GM23338 (cell line): Measurements from ENCODE around the gene TMEM117. TPM values are rescaled to one million over a fixed set of nuclear protein-coding genes. Genes with fewer than 3 reads are reported as not detected.
A peak's percentile ranks its signal among the peaks of the same experiment; 100 is the strongest.

Source experiments
- ATAC-seq: fragments of 200-7000 bp; cut with Tn5 transposase; 3 replicates; pipeline ENCODE4 v1.9.1; 2020
- DNase-seq: peaks from one replicate; pipeline ENCODE4 v3.0.0-alpha.2; 2015; ENCODE audit warnings: low spot score
- H2AFZ ChIP-seq: fragments of 200-600 bp; sonication (generic); 2 replicates; pipeline ENCODE4 v1.8.0; 2016; ENCODE audit warnings: antibody characterized with exemption, mild to moderate bottlenecking, moderate library complexity
- H3F3A ChIP-seq: fragments of 200-600 bp; sonication (generic); replicated peaks from 2 replicates; pipeline ENCODE4 v1.8.0; 2017; ENCODE audit warnings: antibody characterized with exemption, mixed run types, low read depth
- H3K27ac ChIP-seq: fragments of 200-600 bp; sonication (generic); 2 replicates; pipeline ENCODE4 v1.6.1; 2016; ENCODE audit warnings: low read depth
- H3K27me3 ChIP-seq: fragments of 200-600 bp; sonication (generic); 2 replicates; pipeline ENCODE4 v1.8.0; 2016; ENCODE audit warnings: mild to moderate bottlenecking, mixed run types, moderate library complexity; ENCODE audit not compliant: insufficient read depth
- H3K36me3 ChIP-seq: fragments of 200-600 bp; sonication (generic); 2 replicates; pipeline ENCODE4 v1.8.0; 2016; ENCODE audit warnings: mild to moderate bottlenecking; ENCODE audit not compliant: insufficient read depth
- H3K4me1 ChIP-seq: fragments of 200-600 bp; sonication (generic); 2 replicates; pipeline ENCODE4 v1.8.0; 2016; ENCODE audit warnings: mild to moderate bottlenecking, moderate library complexity; ENCODE audit not compliant: insufficient read depth
- H3K4me2 ChIP-seq: fragments of 200-600 bp; sonication (generic); 2 replicates; pipeline ENCODE4 v1.7.1; 2017; ENCODE audit warnings: mixed run types
- H3K4me3 ChIP-seq: fragments of 200-600 bp; sonication (generic); 2 replicates; pipeline ENCODE4 v1.6.1; 2016; ENCODE audit warnings: mixed run types
- H3K79me2 ChIP-seq: fragments of 200-600 bp; sonication (generic); replicated peaks from 2 replicates; pipeline ENCODE4 v1.8.0; 2017; ENCODE audit warnings: mild to moderate bottlenecking; ENCODE audit not compliant: insufficient read depth
- H3K9me2 ChIP-seq: fragments of 200-600 bp; sonication (generic); 2 replicates; pipeline ENCODE4 v1.8.0; 2017; ENCODE audit not compliant: insufficient read depth
- H4K20me1 ChIP-seq: fragments of 200-600 bp; sonication (generic); replicated peaks from 2 replicates; pipeline ENCODE4 v1.8.0; 2017; ENCODE audit warnings: mild to moderate bottlenecking; ENCODE audit not compliant: insufficient read depth
- H3K27ac Mint-ChIP-seq: 2 replicates; pipeline ENCODE4 v1.8.0; 2020; ENCODE audit warnings: inconsistent platforms, mild to moderate bottlenecking, moderate library complexity, mixed read lengths
- H3K27me3 Mint-ChIP-seq: 3 replicates; pipeline ENCODE4 v1.8.0; 2022; ENCODE audit warnings: low read depth, mild to moderate bottlenecking, moderate library complexity, mixed read lengths, inconsistent platforms; ENCODE audit not compliant: insufficient read depth, poor library complexity
- H3K36me3 Mint-ChIP-seq: 3 replicates; pipeline ENCODE4 v1.8.0; 2021; ENCODE audit warnings: low read depth, mild to moderate bottlenecking, inconsistent platforms, moderate library complexity, mixed read lengths
- H3K4me1 Mint-ChIP-seq: 3 replicates; pipeline ENCODE4 v1.8.0; 2020; ENCODE audit warnings: mild to moderate bottlenecking, inconsistent platforms, mixed read lengths
- H3K4me3 Mint-ChIP-seq: 3 replicates; pipeline ENCODE4 v1.8.0; 2021; ENCODE audit warnings: moderate library complexity, mild to moderate bottlenecking, inconsistent platforms, mixed read lengths
- H3K9me3 Mint-ChIP-seq: 3 replicates; pipeline ENCODE4 v1.8.0; 2020; ENCODE audit warnings: moderate library complexity, mild to moderate bottlenecking, inconsistent platforms, mixed read lengths
- CREB1 ChIP-seq: fragments of 250-450 bp; sonication (Bioruptor Pico); IDR thresholded peaks from 2 replicates; pipeline ENCODE4 v1.5.0; 2020; ENCODE audit warnings: low read depth, mild to moderate bottlenecking, moderate library complexity
- CTCF ChIP-seq, 2 experiments: fragments of 200-600 bp in 1 of 2; sonication (generic) in 1 of 2; conservative IDR thresholded peaks; 2 replicates each; pipeline versions ENCODE4 v1.5.1 to v1.6.1; 2016 to 2017; ENCODE audit warnings: antibody characterized with exemption in 2 of 2, low read depth in 2 of 2, mild to moderate bottlenecking in 2 of 2, moderate library complexity in 1 of 2
- ETS1 ChIP-seq: IDR thresholded peaks from 2 replicates; pipeline ENCODE4 v1.6.1; 2016; ENCODE audit warnings: antibody characterized with exemption
- EZH2 ChIP-seq: fragments of 200-600 bp; sonication (generic); IDR thresholded peaks from one replicate; pipeline ENCODE4 v1.8.0; 2017; ENCODE audit warnings: antibody characterized with exemption, mild to moderate bottlenecking, low read depth; ENCODE audit not compliant: unreplicated experiment
- EZH2phosphoT487 ChIP-seq: fragments of 200-600 bp; sonication (generic); IDR thresholded peaks from one replicate; pipeline ENCODE4 v1.8.1; 2018; ENCODE audit warnings: antibody characterized with exemption; ENCODE audit not compliant: unreplicated experiment
- JUNB ChIP-seq: IDR thresholded peaks from one replicate; pipeline ENCODE4 v1.6.1; 2016; ENCODE audit warnings: antibody characterized with exemption; ENCODE audit not compliant: unreplicated experiment
- NANOG ChIP-seq: IDR thresholded peaks from 2 replicates; pipeline ENCODE4 v1.6.1; 2016; ENCODE audit warnings: antibody characterized with exemption, borderline replicate concordance
- POLR2AphosphoS5 ChIP-seq: IDR thresholded peaks from 2 replicates; pipeline ENCODE4 v1.6.1; 2016; ENCODE audit warnings: antibody characterized with exemption, low read depth
- STAT1 ChIP-seq: IDR thresholded peaks from one replicate; pipeline ENCODE4 v1.6.1; 2016; ENCODE audit warnings: antibody characterized with exemption; ENCODE audit not compliant: unreplicated experiment
- ZNF114 ChIP-seq: fragments of 250-450 bp; sonication (Bioruptor Pico); IDR thresholded peaks from 2 replicates; pipeline ENCODE4 v1.5.0; 2020; ENCODE audit warnings: mild to moderate bottlenecking, moderate library complexity
- polyA plus RNA-seq: library from polyadenylated mRNA; unstranded; fragments of >200 nt; fragmentation: Nextera tagmentation; extraction: Ambion mirVana; gene quantifications from 2 replicates; pipeline ENCODE4 v1.2.1, GENCODE V29; 2016
- total RNA-seq: library from RNA; depleted of rRNA; stranded (reverse); fragments of >200 nt; shearing (Covaris generic); gene quantifications from 2 replicates; pipeline ENCODE4 v1.2.3, GENCODE V29; 2014

The TMEM117 gene
- total and polyA plus RNA-seq, 2 experiments from 2014 or later = 0.94 to 1.6 TPM

- TF ChIP-seq CTCF (conservative IDR thresholded peaks at IDR 0.05; ENCODE audit: low read depth in 2 of 2) (no peak), JUNB (no peak)
Observed at GRCh38 chr12:44314007-44314500, 478.2 kb downstream of the TMEM117 start (continued).

GRCh38 chr12:44317651-44318126 is 481.8 kb downstream of the TMEM117 start:
- H3K4me1 Mint-ChIP-seq = peaks cover 5% of the 10 kb centered on the region; the same call in 2 of the 3 replicates
- TF ChIP-seq CTCF (conservative IDR thresholded peaks at IDR 0.05; ENCODE audit: low read depth in 2 of 2) (peak; percentile 69 to 77), EZH2phosphoT487 (no peak)
- peak; percentile 96 for ATAC-seq

GRCh38 chr12:44331269-44331668 is 495.4 kb downstream of the TMEM117 start:
- Mint-ChIP-seq H3K27me3 (no peaks in the 10 kb centered on the region), H3K27ac (no peak overlapping the region), H3K9me3 (peaks cover 4% of the 10 kb centered on the region; the same call in 1 of the 3 replicates), H3K36me3 (no peaks in the 10 kb centered on the region; the same call in 2 of the 3 replicates), H3K4me1 (no peaks in the 10 kb centered on the region), H3K4me3 (no peak overlapping the region)
- H3K9me2 ChIP-seq = no peaks in the 10 kb centered on the region
- TF ChIP-seq NANOG = no peak
- no peak for TF ChIP-seq ETS1
- no peak for TF ChIP-seq POLR2AphosphoS5
- no peak for TF ChIP-seq JUNB
- TF ChIP-seq EZH2phosphoT487 = no peak
- TF ChIP-seq CREB1 = no peak
- TF ChIP-seq EZH2 = no peak
- no peak for TF ChIP-seq STAT1
- TF ChIP-seq ZNF114 (CRISPR knock-in tag) = no peak
- TF ChIP-seq CTCF (conservative IDR thresholded peaks at IDR 0.05; ENCODE audit: low read depth in 2 of 2) = no peak
- no peaks in the 10 kb centered on the region for H3F3A ChIP-seq
- H2AFZ ChIP-seq = no peak overlapping the region
- H3K27me3 ChIP-seq = no peaks in the 10 kb centered on the region
- ATAC-seq (no peak), DNase-seq (no peak)
- H4K20me1 ChIP-seq = no peaks in the 10 kb centered on the region
- H3K4me1 ChIP-seq = no peaks in the 10 kb centered on the region
- H3K4me3 ChIP-seq = no peak overlapping the region
- no peaks in the 10 kb centered on the region for H3K79me2 ChIP-seq
- H3K4me2 ChIP-seq = no peak overlapping the region
- H3K27ac ChIP-seq = no peak overlapping the region
- H3K36me3 ChIP-seq = no peaks in the 10 kb centered on the region

More at GRCh38 chr12:44317651-44318126, 481.8 kb downstream of the TMEM117 start:
- Histone ChIP-seq H3K4me1 (no peaks in the 10 kb centered on the region), H3K79me2 (no peaks in the 10 kb centered on the region), H3K4me2 (no peak overlapping the region), H4K20me1 (no peaks in the 10 kb centered on the region), H3K4me3 (no peak overlapping the region), H3F3A (no peaks in the 10 kb centered on the region), H3K27me3 (no peaks in the 10 kb centered on the region), H3K9me2 (peaks cover 2% of the 10 kb centered on the region; the same call in 1 of the 2 replicates), H2AFZ (no peak overlapping the region), H3K27ac (no peak overlapping the region), H3K36me3 (no peaks in the 10 kb centered on the region)
- DNase-seq = peak; percentile 76
- Mint-ChIP-seq H3K4me3 (no peak overlapping the region), H3K27ac (no peak overlapping the region), H3K36me3 (peaks cover 2% of the 10 kb centered on the region; the same call in 1 of the 3 replicates), H3K9me3 (peaks cover 4% of the 10 kb centered on the region; the same call in 1 of the 3 replicates), H3K27me3 (no peaks in the 10 kb centered on the region)
